Stimulated activated CD4-positive, alpha-beta T cell treated with anti-CD3 and anti-CD28 coated beads, Interleukin-4, amount 100 ng/mL, for 4 hours (primary cell): ENCODE data around the gene DESI2.
"Not testable (repeated sequence)": the region's sequence is repeated elsewhere in the genome, so short reads cannot be mapped to it uniquely, and the experiment has no call there.

ENCODE experiments used
- DNase-seq, 2 experiments: peaks; one replicate each; pipeline ENCODE4 v3.0.0-alpha.2; 2020

The DESI2 gene

DNA sequence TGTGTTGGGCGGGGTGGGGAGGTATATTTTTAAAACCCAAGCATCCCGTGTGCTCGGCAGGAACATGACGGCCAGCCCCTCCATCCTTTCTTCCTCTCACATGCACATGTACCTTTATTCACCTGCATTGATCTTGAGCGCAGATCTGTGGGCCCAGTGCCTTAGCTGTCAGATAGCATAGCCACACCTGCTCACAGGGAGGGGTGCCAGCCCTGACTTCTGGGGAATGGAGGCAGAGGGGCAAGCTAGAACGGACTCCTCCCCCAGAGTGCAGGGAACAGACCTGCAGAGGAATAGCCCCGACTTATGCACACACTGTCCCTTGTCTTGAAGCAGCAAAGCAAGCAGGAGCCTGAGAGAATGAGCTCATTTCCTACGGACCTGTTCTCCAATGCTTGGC is 56.1 kb downstream of the DESI2 start:
- no peak for DNase-seq

DNA sequence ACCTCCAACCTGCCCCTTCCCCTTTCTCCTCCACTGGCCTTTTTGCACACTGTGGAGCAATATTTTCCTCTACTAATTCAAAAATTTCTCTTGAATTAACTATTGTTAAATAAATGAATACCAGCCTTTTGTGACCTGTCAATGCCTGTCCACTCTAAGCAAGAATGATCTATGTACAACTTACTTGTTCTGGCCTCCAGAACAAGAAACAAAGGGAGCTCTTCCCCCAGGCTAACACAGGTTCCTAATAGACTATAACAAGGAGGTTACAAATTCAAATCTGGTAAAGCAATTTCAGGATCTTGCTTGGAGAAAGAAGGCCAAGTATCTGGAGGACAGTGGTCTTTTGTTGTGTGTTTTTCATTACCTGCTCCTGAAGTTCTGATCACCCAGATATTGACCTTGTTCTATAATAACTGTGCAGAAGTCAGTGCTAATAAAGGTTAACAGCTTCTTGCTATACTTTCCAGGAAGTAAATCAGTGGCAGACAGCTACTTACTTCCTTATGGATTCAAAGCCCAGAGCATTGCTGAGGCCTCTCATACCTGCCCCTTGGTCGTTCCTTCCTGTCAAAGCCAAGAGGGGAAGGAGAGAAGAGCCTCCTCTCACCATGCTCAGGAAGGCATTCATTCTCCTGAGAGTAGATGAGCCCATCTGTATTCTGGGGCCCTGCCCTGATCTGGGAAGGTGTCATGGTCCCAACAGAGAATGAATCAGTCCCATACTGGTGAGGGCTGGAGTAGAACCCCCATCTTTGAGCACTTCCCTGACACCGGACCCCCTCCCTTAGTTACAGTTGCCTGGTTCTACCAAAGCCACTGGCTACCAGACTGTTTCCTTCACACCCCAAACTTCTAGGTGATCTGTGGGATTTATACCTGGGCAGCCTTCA is 56.8 kb downstream of the DESI2 start:
- DNase-seq, result no peak

DNA sequence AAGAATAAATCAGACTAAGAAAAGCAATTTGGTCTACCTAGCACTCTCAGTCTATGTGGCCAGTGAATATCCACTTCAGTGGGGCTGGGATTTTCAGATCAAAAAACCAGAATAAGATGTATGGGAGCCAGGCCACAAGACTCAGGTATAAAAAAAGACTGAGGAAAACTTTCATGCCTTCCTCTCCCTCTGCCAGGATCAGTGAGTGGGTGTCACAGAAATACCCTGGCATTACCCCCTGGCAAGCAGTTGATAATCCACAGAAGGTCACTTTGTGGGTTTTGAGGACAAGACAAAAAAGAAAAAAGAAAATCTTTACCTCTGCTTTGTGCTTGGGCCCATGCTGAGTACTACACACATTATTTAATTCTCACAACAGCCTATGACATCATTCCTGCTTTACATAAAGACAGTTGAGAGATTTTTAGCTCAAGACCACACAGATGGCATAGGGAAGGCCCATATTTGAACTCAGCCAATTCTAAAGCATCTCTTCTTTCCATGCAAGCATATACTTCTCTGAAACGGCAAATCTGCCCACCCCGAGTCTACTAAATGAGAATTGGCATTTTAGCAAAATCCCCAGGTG is 57.6 kb downstream of the DESI2 start:
- DNase-seq, result no peak

DNA sequence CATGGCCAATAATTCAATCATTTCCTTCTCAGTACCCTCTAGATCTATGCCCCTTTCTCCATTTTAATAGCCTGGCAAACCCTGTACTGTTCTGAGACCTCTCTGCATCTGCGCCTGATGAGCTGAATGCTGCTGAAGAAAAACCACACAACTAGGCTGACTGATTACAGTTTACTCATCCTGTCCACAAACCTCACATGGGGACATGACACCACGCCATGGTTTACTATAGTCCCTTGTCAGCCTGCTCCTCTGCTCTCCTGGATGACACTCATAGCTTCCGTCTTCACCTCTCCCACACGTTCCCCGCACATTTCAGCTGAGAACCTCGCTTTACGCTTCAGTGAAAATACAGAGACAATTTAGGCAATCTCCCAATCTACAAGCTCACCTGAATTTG is 59.7 kb downstream of the DESI2 start:
- DNase-seq, result no peak

GRCh38 chr1:244713332-244713731 is 60.4 kb downstream of the DESI2 start:
- no peak for DNase-seq

- no peak for DNase-seq
Observed at GRCh38 chr1:244727871-244728474, 75.0 kb downstream of the DESI2 start.

DNA sequence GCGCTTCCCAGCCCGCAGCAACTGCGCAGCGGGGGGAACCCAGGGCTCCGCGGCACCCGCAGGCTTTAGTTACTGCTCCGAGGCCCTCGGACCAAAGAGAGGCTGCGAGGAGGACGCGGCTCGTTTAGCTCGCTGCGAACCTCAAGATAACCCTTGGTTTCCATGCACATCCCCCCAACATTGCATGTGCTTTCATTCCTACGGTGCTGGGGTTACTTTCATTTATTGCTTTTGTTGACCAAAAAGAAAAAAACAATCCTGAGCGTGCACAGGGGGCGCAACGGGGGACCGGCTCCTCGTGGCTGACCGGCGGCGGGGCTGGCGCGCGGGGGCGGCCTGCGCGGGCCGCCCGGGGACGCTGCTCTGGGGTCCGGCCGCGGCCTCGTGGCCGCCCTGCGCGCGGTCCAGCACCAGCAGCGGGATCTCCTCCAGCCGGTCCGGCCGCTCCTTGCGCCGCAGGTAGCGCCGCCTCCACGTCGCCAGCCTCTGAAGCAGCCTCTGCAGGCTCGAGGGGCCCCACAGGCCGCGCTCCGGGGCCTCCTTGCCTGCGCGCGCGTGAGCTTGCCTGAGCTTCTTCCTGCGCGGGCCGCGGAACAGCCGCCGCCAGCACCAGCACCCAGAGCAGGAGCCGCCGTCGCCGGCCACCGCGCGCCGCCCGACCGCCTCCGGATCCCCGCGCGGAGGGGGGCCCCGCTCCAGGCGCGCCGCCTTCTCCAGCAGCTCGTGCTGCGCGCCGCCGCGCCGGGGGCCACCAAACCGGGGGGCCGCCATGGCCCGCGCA is 77.4 kb downstream of the DESI2 start:
- DNase-seq, result peak; percentile 8 to 18

DNA sequence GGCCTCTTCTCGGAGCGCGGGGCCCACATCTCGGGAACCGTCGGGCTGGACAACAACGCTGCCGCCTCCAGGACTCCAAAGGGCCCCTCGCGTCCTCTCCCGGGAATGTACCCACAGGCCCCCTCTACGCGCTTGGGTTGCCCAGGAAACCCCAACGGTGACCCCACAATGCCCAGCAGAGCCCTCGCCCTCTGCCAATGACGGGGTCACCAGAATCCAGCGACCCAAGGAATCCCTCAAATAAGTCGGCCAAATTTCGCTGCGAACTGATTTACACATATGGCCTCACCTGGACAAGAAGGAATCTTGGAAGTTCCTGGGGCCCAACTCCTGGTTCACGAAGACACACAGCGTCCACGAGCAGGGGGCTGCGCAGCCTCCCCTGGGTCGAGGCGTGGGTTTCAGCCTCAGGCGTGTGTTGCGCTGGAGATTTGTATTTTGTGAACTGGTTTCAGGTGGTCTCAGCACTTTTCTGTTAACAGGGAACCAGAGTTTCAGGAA is 78.1 kb downstream of the DESI2 start:
- no peak for DNase-seq

DNA sequence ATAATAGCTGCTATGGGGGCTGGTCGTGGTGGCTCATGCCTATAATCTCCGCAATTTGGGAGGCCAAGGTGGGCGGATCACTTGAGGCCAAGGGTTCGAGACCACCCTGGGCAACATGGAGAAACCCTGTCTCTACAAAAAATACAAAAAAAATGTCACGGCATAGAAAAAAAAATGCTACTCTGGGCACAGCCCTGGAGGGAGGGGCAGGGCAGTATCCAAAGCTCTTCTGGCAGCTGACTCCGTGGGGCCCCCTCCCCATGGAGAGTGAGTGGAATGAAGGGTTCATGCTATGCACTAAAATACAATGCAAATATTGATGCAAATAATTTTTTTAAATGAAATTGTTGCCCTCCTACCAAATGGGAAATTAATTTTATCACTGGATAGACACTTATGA is 78.7 kb downstream of the DESI2 start:
- DNase-seq, result no peak

GRCh38 chr1:244732851-244733450 is 80.0 kb downstream of the DESI2 start:
- DNase-seq, result no peak

GRCh38 chr1:244735404-244735803 is 82.5 kb downstream of the DESI2 start:
- no peak for DNase-seq

- no peak for DNase-seq
Observed at GRCh38 chr1:244735876-244736561, 83.1 kb downstream of the DESI2 start.

DNA sequence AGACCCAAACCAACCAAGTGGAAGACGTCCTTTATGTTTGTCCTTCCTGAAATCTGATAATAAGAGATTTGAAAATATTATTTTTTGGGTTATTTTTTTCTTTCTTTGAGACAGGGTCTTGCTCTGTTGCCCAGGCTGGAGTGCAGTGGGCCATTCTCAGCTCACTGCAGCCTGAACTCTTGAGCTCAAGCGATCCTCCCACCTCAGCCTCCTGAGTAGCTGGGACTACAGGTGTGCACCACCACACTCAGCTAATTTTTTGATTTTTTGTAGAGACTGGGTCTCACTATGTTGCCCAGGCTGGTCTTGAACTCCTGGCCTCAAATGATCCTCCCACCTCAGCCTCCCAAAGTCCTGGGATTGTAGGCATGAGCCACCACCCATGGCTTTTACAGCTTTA is 86.2 kb downstream of the DESI2 start:
- DNase-seq, result not testable (repeated sequence)

- DNase-seq, result not testable (repeated sequence)
Observed at GRCh38 chr1:244740027-244740617, 87.2 kb downstream of the DESI2 start.

GRCh38 chr1:244741692-244742091 is 88.8 kb downstream of the DESI2 start:
- no peak for DNase-seq

DNA sequence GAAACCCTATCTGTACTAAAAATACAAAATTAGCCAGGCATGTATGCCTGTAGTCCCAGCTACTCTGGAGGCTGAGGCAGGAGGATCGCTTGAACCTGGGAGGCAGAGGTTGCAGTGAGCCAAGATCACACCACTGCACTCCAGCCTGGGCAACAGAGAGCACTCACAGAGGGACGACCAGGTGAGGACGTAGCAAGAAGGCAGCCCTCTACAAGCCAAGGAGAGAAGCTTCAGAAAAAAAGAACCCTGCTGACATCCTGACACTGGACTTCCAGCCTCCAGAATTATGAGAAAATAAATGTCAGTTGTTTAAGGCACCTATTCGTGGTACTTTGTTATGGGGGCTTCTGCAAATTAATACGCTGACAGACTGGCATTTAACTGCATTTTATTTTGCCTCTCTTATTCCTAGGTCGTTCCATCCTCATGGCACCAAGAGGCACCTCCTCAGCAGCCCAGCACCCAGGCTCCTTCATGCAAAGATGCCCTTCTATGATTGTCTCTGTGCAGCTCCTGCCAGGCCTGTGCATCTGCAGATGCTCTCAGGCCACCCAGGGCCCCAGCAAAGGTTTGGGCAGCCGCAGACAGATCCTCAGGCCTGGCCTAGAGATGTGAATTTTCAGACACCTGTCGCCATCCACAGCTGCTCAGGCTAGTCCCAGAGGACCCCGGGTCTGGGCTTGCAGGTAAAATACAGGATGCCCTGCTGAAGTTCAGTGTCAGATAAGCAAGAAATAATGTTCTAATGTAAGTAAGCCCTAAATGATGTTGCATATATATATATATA is 96.5 kb downstream of the DESI2 start:
- DNase-seq, result no peak

DNA sequence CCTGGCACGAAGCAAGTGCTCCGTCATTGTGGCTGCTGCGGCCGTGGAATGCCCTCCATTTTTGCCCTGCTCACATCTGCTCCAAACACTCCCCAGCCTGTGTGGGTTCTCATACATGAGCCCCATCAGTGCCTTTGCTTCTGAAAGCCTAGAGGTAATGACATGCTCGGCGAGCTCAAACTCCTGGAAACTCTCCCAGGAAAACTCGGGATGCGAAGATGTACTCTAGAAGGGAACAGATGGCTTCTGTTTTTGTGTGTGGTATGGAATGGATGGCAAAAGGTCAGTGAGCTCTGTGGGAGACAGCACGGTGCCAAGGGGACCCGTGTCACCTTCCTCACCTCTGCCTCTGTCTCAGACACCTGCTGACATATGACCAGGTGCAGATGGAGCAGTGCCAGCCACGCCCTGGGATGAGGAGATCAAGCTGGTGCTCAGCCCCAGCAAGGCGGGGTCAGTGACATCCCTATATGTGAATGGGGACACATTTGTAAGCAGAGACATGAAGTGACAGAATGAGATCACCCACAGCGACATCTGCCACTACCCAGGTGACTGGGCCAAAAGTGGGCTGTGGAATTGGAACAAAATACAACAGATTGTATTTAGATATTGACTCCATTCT is 98.5 kb downstream of the DESI2 start:
- no peak for DNase-seq

- no peak for DNase-seq
Observed at GRCh38 chr1:244755673-244756072, 102.7 kb downstream of the DESI2 start.

DNA sequence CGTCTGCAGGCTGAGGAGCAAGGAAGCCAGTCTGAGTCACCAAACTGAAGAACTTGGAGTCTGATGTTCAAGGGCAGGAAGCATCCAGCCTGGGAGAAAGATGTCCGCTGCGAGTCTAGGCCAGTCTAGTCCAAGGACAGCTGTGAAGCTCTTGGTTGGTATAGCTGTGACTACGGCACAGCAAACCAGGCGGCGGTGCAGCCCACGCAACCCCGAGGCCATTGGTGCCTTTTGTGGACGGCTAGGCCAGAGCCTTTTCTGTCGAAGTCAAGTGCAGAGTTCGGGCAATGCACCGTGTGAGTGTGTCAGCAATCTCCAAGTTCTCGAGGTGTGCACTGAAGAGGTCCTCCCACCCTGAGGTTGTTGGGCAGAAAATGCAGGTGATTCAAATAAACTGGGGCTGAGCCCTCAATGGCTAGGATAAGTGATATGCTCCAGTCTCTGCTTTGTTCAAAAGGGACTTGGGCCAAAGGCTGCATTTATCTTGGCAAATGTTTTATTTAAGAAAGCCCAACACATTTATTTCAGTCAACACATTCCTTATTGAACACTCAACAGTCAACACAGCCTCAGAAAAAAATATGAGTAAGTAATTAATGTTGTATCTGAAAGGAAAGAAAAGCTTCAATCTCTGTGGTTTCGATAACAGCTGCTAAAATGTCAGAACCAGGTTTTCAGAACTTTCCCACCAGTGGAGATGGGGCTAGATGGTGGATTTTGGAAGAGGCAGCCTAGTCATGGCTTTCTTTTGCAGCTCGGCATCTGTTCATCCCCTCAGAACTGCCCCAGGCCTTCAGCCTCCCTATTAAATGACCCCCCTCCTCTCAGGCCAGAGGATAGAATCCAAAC is 104.4 kb downstream of the DESI2 start:
- no peak for DNase-seq
